ENCODE results near the gene ERICH4. TPM values are rescaled to one million over a fixed set of nuclear protein-coding genes. Genes with fewer than 3 reads are reported as not detected.

ERICH4 gene
- total and polyA plus RNA-seq, 2 donors (not counting 3 experiments of a cell fraction or from before 2014, with no cell fraction given): not detected

DNA sequence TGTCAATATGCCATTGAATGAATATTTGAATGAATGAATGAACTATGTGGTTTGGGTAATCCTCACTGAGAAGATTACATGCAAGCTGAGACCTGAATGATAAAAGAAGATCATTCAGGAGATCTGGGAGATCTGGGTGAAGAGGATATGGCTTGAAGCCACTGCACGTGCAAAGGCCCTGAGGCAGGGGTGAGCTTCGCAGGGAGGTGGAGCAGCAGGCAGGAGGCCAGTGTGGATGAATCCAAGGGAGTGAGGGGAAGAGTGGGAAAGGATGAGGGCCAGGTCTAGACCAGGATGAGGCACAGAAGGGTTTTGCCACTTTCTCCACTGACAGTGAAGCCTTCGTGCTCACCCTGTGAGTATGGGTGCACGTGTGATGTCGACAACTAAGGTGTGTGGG lies 49.9 kb downstream of the ERICH4 start:
- no peak for FAIRE-seq
- ChIA-PET POLR2A (no interaction called here), CTCF (interaction anchor here (1.5 kb wide), 1 partner anchor 9 kb away, joined by 3 read pairs; no protein-coding TSS in a partner anchor)
- DNase-seq (ENCODE audit: low read depth, low spot score): no peak
- Histone ChIP-seq H3K9ac (replicated peaks; ENCODE audit: extremely low read depth, insufficient read depth, low read length) (no peak overlapping the region), H3K9me1 (replicated peaks; ENCODE audit: control insufficient read depth, extremely low read depth, insufficient read depth, low read length) (no peaks in the 10 kb centered on the region), H3K36me3 (ENCODE audit: control insufficient read depth in 2 of 2, extremely low read depth in 1 of 2, insufficient read depth in 2 of 2, low read length in 2 of 2) (no peaks in the 10 kb centered on the region), H3K4me3 (replicated peaks in 1 of 3; ENCODE audit: insufficient read depth in 1 of 3, low read depth in 1 of 3, low read length in 3 of 3) (no peak overlapping the region), H3K4me2 (ENCODE audit: insufficient read depth, low read length) (no peak overlapping the region), H2AFZ (ENCODE audit: low read depth, low read length) (no peak overlapping the region), H3K4me1 (ENCODE audit: control insufficient read depth, extremely low read depth, insufficient read depth, low read length) (no peaks in the 10 kb centered on the region), H3K9me3 (replicated peaks; ENCODE audit: control insufficient read depth, insufficient read depth, low read length) (no peaks in the 10 kb centered on the region), H3K79me2 (ENCODE audit: control insufficient read depth, insufficient read depth, low read length) (no peaks in the 10 kb centered on the region), H3K27ac (ENCODE audit: insufficient read depth, low read depth, low read length) (no peak overlapping the region), H3K27me3 (ENCODE audit: control insufficient read depth in 2 of 2, insufficient read depth in 2 of 2, low read length in 2 of 2) (peaks cover 0 to 6% of the 10 kb centered on the region in 2 experiments), H4K20me1 (replicated peaks; ENCODE audit: control insufficient read depth, extremely low read depth, insufficient read depth, low read length) (no peaks in the 10 kb centered on the region)
- no peak for TF ChIP-seq MYC (IDR thresholded peaks at IDR 0.05; ENCODE audit: low read depth, low read length)
- TF ChIP-seq POLR2AphosphoS5 (IDR thresholded peaks at IDR 0.05; ENCODE audit: insufficient read depth, low read depth, low read length): no peak
- no peak for TF ChIP-seq JUN (IDR thresholded peaks at IDR 0.05; ENCODE audit: borderline replicate concordance, insufficient read depth, insufficient read length, low read depth)
- no peak for TF ChIP-seq EZH2 (IDR thresholded peaks at IDR 0.05; ENCODE audit: borderline replicate concordance, low read depth, low read length, severe bottlenecking)
- TF ChIP-seq, protein P1, sequence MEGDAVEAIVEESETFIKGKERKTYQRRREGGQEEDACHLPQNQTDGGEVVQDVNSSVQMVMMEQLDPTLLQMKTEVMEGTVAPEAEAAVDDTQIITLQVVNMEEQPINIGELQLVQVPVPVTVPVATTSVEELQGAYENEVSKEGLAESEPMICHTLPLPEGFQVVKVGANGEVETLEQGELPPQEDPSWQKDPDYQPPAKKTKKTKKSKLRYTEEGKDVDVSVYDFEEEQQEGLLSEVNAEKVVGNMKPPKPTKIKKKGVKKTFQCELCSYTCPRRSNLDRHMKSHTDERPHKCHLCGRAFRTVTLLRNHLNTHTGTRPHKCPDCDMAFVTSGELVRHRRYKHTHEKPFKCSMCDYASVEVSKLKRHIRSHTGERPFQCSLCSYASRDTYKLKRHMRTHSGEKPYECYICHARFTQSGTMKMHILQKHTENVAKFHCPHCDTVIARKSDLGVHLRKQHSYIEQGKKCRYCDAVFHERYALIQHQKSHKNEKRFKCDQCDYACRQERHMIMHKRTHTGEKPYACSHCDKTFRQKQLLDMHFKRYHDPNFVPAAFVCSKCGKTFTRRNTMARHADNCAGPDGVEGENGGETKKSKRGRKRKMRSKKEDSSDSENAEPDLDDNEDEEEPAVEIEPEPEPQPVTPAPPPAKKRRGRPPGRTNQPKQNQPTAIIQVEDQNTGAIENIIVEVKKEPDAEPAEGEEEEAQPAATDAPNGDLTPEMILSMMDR (IDR thresholded peaks at IDR 0.05; ENCODE audit: extremely low read depth in 1 of 2, insufficient read depth in 1 of 2, low read depth in 1 of 2, low read length in 2 of 2): no peak
- TF ChIP-seq FOS (IDR thresholded peaks at IDR 0.05; ENCODE audit: borderline replicate concordance, insufficient read depth, low read length): no peak
- no peak for TF ChIP-seq GATA2 (IDR thresholded peaks at IDR 0.05; ENCODE audit: insufficient read depth, insufficient read length, low read depth, low read length)
- no peak for TF ChIP-seq POLR2A (IDR thresholded peaks at IDR 0.05; ENCODE audit: low read depth, low read length)
- TF ChIP-seq, protein P2, sequence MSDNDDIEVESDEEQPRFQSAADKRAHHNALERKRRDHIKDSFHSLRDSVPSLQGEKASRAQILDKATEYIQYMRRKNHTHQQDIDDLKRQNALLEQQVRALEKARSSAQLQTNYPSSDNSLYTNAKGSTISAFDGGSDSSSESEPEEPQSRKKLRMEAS (IDR thresholded peaks at IDR 0.05; ENCODE audit: insufficient read depth, insufficient read length): no peak
- no TSS peak for BruUV-seq (replicated peaks)
- intact Hi-C loops (cut with micrococcal nuclease): no loop called here
- dilution Hi-C loops (cut with MboI; ENCODE audit: extremely low pct_ligation_motif_present, low sequenced_read_pairs): no loop called here

Small RNA genes within 50 kb of the gene (small RNA-seq; reads per million reads assigned to genes)
- gene RF00017 (ENCODE audit: insufficient read depth, insufficient read length, low read depth, low replicate concordance): not detected

Other genes starting within 250 kb of the ERICH4 start
- gene CYP2S1, start 249.9 kb upstream of the ERICH4 start, total RNA-seq: 1.6 and 4.5 TPM in 2 replicates
- gene CYP2S1, start 249.9 kb upstream of the ERICH4 start, polyA plus RNA-seq: 0.98 and 1.0 TPM in 2 replicates
- 151 and 172 TPM in 2 replicates for gene AXL, start 223.9 kb upstream of the ERICH4 start, total RNA-seq
- gene AXL, start 223.9 kb upstream of the ERICH4 start, polyA plus RNA-seq: 86.9 and 89.8 TPM in 2 replicates
- gene HNRNPUL1, start 178.8 kb upstream of the ERICH4 start, total RNA-seq: 261 TPM in 2 replicates
- 80.5 and 83.2 TPM in 2 replicates for gene HNRNPUL1, start 178.8 kb upstream of the ERICH4 start, polyA plus RNA-seq
- gene CCDC97, start 133.0 kb upstream of the ERICH4 start, total RNA-seq: 24.2 and 27.2 TPM in 2 replicates
- gene CCDC97, start 133.0 kb upstream of the ERICH4 start, polyA plus RNA-seq: 19.7 and 20.7 TPM in 2 replicates
- gene TGFB1, start 89.2 kb upstream of the ERICH4 start, total RNA-seq: 250 and 294 TPM in 2 replicates
- 57.7 and 64.4 TPM in 2 replicates for gene TGFB1, start 89.2 kb upstream of the ERICH4 start, polyA plus RNA-seq
- gene B9D2, start 79.0 kb upstream of the ERICH4 start, total RNA-seq: 12.2 and 13.6 TPM in 2 replicates
- gene B9D2, start 79.0 kb upstream of the ERICH4 start, polyA plus RNA-seq: 23.9 and 28.4 TPM in 2 replicates
- 13.2 and 15.8 TPM in 2 replicates for gene TMEM91, start 66.6 kb upstream of the ERICH4 start, total RNA-seq
- 9.0 and 12.0 TPM in 2 replicates for gene TMEM91, start 66.6 kb upstream of the ERICH4 start, polyA plus RNA-seq
- 13.8 and 14.0 TPM in 2 replicates for gene EXOSC5, start 45.8 kb upstream of the ERICH4 start, total RNA-seq
- gene EXOSC5, start 45.8 kb upstream of the ERICH4 start, polyA plus RNA-seq: 20.9 and 24.0 TPM in 2 replicates
- 12.9 and 16.5 TPM in 2 replicates for gene BCKDHA, start 45.3 kb upstream of the ERICH4 start, total RNA-seq
- gene BCKDHA, start 45.3 kb upstream of the ERICH4 start, polyA plus RNA-seq: 50.4 and 63.6 TPM in 2 replicates
- 6.5 and 7.6 TPM in 2 replicates for gene B3GNT8, start 15.8 kb upstream of the ERICH4 start, total RNA-seq
- 3.6 and 4.1 TPM in 2 replicates for gene B3GNT8, start 15.8 kb upstream of the ERICH4 start, polyA plus RNA-seq
- 63.2 and 65.4 TPM in 2 replicates for gene DMAC2, start 3.2 kb upstream of the ERICH4 start, total RNA-seq
- 124 and 137 TPM in 2 replicates for gene DMAC2, start 3.2 kb upstream of the ERICH4 start, polyA plus RNA-seq
- 1.7 and 2.7 TPM in 2 replicates for gene CEACAM21, start 133.0 kb downstream of the ERICH4 start, total RNA-seq
- gene CEACAM21, start 133.0 kb downstream of the ERICH4 start, polyA plus RNA-seq: 0.81 and 1.3 TPM in 2 replicates
- gene CEACAM4, start 183.9 kb downstream of the ERICH4 start, total RNA-seq: not detected in 2 replicates
- not detected in 2 replicates for gene CEACAM4, start 183.9 kb downstream of the ERICH4 start, polyA plus RNA-seq
- gene CEACAM7, start 245.1 kb downstream of the ERICH4 start, total RNA-seq: not detected in 2 replicates
- gene CEACAM7, start 245.1 kb downstream of the ERICH4 start, polyA plus RNA-seq: 0.03 TPM in 1 of 2 replicates, not detected in the other